ENCODE results near the gene CCDC154.

The CCDC154 gene

DNA sequence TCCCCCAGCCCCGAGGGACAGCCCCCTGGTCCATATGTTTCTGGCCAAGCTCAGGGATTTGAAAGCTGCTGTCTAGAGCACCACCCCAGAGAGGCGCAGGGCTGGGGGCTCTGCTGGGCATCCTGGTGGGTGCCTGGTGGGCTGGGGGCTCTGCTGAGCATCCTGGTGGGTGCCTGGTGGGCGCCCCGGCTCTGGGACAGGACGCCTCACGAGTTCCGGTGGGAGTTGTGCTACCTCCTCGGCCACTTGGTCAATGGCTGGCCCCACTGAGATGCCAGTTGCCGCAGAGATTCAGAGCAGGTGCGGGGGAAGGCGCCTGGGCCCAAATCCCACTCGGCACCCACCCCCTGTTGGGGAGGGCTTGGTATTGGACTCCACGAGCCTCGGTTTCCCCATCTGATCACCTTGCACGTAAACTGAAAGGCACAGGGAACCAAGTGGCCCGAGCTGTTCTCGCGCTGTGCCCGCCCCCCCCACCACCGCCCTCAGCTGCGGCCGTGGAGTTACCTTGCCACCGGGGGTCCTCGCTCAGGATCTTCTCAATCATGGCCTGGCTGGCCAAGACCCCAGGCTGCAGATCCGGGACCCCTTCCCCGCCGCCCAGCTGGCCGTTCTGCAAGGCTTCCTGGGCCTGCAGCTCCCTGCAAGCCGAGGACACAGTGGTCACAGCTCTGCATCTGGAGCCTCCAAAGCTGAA is 43.1 kb downstream of the CCDC154 start:
- TF ChIP-seq, protein P1, sequence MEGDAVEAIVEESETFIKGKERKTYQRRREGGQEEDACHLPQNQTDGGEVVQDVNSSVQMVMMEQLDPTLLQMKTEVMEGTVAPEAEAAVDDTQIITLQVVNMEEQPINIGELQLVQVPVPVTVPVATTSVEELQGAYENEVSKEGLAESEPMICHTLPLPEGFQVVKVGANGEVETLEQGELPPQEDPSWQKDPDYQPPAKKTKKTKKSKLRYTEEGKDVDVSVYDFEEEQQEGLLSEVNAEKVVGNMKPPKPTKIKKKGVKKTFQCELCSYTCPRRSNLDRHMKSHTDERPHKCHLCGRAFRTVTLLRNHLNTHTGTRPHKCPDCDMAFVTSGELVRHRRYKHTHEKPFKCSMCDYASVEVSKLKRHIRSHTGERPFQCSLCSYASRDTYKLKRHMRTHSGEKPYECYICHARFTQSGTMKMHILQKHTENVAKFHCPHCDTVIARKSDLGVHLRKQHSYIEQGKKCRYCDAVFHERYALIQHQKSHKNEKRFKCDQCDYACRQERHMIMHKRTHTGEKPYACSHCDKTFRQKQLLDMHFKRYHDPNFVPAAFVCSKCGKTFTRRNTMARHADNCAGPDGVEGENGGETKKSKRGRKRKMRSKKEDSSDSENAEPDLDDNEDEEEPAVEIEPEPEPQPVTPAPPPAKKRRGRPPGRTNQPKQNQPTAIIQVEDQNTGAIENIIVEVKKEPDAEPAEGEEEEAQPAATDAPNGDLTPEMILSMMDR (IDR thresholded peaks at IDR 0.05; ENCODE audit: low read depth, low read length), result no peak
- Histone ChIP-seq H3K27me3 (no peaks in the 10 kb centered on the region), H3K9me3 (no peaks in the 10 kb centered on the region), H3K4me1 (no peaks in the 10 kb centered on the region), H3K4me3 (ENCODE audit: low read depth, low read length) (no peak overlapping the region), H3K36me3 (peaks cover 2% of the 10 kb centered on the region; the same call in 1 of the 2 replicates)
- DNase-seq, result no peak

DNA sequence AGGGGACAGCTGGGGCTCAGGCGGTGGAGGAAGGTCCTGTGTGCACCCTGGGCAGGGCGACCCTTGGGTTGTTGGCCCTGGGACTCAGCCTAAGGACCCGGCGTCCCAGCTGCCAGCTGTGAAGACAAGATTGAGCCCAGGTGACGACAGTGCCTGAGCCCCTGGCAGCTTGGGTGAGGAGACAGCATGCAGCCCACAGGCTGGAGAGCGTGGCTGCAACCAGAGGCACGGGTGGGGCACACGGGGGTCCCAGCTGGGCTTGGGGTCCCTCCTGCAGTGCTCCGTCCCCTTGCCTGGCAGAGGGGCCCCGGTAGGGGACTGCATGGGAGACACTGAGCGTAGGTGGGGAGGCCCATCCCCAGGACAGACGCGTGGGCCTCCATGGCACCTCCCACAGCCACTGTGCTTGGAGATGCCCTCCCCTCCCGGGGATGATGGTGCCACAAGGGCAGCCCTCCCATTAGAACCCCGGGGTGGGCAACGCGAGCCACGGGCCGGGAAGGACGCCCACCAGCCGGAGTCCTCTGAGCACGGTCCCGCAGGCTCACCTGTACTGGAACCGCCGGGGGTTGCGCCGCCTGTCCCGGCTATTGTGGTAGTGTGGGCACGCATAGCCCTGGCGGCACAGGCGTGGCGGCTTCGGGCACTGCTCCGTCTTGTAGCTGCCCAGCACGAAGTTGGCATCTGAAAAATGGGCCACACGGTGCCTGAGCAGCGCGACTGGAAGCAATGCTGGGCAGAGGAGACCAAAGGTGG is 45.4 kb downstream of the CCDC154 start:
- Histone ChIP-seq H3K9me3 (no peaks in the 10 kb centered on the region), H3K4me3 (ENCODE audit: low read depth, low read length) (no peak overlapping the region), H3K4me1 (no peaks in the 10 kb centered on the region), H3K36me3 (peaks cover 2% of the 10 kb centered on the region; the same call in 1 of the 2 replicates), H3K27me3 (no peaks in the 10 kb centered on the region)
- TF ChIP-seq, protein P1 (IDR thresholded peaks at IDR 0.05; ENCODE audit: low read depth, low read length), result no peak
- DNase-seq, result no peak

DNA sequence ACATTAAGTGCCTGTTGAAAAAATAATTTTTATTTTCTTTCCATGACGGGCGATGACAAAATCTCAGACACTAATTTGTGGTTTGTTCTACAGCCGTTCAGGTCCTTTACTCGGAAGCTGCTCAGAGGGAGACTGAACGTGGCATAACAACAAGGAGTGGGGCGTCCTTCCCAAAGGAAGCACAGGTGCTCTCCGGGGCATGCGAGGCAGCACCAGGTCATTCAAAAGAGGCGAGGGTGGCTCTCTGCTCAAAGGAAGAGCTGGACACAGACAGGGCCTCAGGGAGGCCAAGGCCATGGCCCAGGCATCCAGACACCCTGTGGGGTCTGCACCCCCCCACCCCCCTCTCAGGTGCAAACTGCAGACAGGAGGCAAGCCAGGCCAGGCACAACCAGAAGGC is 46.0 kb downstream of the CCDC154 start:
- no peaks in the 10 kb centered on the region for H3K4me1 ChIP-seq
- no peaks in the 10 kb centered on the region for H3K9me3 ChIP-seq
- H3K27me3 ChIP-seq, result no peaks in the 10 kb centered on the region
- DNase-seq, result no peak
- peaks cover 2% of the 10 kb centered on the region; the same call in 1 of the 2 replicates for H3K36me3 ChIP-seq
- TF ChIP-seq, protein P1 (IDR thresholded peaks at IDR 0.05; ENCODE audit: low read depth, low read length), result no peak
- no peak overlapping the region for H3K4me3 ChIP-seq (ENCODE audit: low read depth, low read length)

DNA sequence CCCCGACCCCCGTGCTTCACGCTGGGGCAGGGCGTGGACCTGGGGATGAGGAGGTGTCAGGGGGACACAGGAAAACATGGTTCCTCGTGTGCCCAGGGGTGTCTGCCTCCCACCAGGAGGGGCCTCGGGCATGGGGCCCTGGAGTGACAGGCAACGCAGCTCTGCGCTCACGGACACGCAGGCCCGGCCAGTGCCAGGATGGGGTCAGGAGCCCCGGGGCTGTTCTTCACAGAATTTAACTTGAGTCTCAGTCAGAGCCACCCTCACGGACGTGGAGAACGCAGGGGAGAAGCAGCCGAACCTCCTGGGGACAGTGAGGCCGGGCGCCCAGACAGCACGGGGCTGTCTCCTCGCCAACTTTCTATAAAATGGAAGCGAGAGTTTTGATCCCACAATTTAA is 46.6 kb downstream of the CCDC154 start:
- Histone ChIP-seq H3K36me3 (peaks cover 2% of the 10 kb centered on the region; the same call in 1 of the 2 replicates), H3K9me3 (no peaks in the 10 kb centered on the region), H3K4me3 (ENCODE audit: low read depth, low read length) (no peak overlapping the region), H3K4me1 (no peaks in the 10 kb centered on the region), H3K27me3 (no peaks in the 10 kb centered on the region)
- TF ChIP-seq, protein P1 (IDR thresholded peaks at IDR 0.05; ENCODE audit: low read depth, low read length), result no peak
- DNase-seq, result no peak

DNA sequence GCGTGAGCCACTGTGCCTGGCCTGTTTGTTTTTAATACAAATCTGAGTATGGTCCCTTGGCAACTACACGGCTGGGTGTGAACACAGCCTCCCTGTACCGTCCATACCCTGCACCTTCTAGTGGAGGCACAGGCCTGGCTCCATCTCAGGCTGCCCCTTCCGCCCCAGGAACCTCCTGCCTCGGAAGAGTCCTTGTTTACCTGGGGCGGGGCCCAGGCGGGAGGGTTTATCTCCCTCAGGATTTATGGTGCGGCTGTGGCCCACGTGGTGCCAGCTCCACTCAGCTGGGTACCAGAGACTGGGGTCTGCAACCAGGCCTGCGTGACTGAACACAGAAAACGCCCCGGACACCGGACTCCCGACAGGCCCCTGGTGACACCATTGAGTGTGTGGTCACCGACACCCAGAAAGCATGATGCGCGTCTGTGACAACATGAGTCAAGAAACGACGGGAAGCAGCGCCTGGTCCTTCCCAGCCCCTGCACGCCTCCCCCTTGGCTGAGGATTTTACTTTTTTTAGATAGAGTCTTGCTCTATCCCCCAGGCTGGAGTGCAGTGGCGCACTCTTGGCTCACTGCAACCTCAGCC is 48.8 kb downstream of the CCDC154 start:
- no peak overlapping the region for H3K4me3 ChIP-seq (ENCODE audit: low read depth, low read length)
- no peak for DNase-seq
- no peaks in the 10 kb centered on the region for H3K4me1 ChIP-seq
- H3K9me3 ChIP-seq, result no peaks in the 10 kb centered on the region
- no peaks in the 10 kb centered on the region for H3K36me3 ChIP-seq
- no peaks in the 10 kb centered on the region for H3K27me3 ChIP-seq
- TF ChIP-seq, protein P1 (IDR thresholded peaks at IDR 0.05; ENCODE audit: low read depth, low read length), result no peak

Measured in BE2C (cell line).